RWPE1 (cell line): ENCODE results near the gene KRT33B.
A peak's percentile ranks its signal among the peaks of the same experiment; 100 is the strongest.

Experiments used
- CTCF ChIA-PET: fragments of 350-600 bp; sonication (Branson Sonifier 250); formaldehyde crosslinking; extraction: SDS; loops from one replicate; lab custom pipeline; 2021; lab: Yijun Ruan, JAX
- POLR2A ChIA-PET: fragments of 400-600 bp; formaldehyde crosslinking; extraction: SDS; loops from one replicate; lab custom pipeline; 2020; ENCODE audit warnings: antibody characterized with exemption; ENCODE audit not compliant: low non-redundant PET; lab: Yijun Ruan, JAX
- DNase-seq: peaks from one replicate; pipeline ENCODE4 v3.0.0; 2012; ENCODE audit warnings: low spot score
- H3K27ac ChIP-seq: fragments of 450-650 bp; 2 replicates; pipeline ENCODE4 v1.5.1; 2017
- TF ChIP-seq, protein P1 (sequence below): fragments of 450-650 bp; conservative IDR thresholded peaks from 2 replicates; pipeline ENCODE4 v1.5.1; 2017; ENCODE audit warnings: low read depth, mild to moderate bottlenecking

KRT33B gene

DNA sequence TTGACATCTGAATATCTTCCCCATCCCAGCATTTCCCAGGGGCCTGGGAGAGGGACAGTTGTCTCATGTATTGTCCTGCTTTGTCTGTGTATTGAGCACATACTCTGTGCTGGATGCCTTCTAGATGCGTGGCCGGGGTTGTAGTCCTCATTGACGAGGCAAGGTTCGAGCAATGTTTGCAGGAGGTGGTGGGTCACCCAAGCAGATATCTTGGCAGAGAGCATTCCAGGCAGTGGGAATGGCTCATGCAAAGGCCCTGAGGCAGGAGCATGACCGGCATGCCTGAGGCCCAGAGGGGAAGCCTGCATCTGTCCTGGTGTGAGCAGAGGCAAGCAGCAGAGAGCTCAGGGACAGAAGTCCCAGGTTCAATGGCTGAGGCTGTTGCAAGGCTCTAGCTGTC, 36.5 kb downstream of the KRT33B start:
- TF ChIP-seq, protein P1, sequence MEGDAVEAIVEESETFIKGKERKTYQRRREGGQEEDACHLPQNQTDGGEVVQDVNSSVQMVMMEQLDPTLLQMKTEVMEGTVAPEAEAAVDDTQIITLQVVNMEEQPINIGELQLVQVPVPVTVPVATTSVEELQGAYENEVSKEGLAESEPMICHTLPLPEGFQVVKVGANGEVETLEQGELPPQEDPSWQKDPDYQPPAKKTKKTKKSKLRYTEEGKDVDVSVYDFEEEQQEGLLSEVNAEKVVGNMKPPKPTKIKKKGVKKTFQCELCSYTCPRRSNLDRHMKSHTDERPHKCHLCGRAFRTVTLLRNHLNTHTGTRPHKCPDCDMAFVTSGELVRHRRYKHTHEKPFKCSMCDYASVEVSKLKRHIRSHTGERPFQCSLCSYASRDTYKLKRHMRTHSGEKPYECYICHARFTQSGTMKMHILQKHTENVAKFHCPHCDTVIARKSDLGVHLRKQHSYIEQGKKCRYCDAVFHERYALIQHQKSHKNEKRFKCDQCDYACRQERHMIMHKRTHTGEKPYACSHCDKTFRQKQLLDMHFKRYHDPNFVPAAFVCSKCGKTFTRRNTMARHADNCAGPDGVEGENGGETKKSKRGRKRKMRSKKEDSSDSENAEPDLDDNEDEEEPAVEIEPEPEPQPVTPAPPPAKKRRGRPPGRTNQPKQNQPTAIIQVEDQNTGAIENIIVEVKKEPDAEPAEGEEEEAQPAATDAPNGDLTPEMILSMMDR: no peak
- no peak for DNase-seq
- no peak overlapping the region for H3K27ac ChIP-seq
- POLR2A ChIA-PET: no interaction called here
- CTCF ChIA-PET: interaction anchor here (0.7 kb wide), 1 partner anchor 175 kb away, joined by 3 read pairs; no protein-coding TSS in a partner anchor

DNA sequence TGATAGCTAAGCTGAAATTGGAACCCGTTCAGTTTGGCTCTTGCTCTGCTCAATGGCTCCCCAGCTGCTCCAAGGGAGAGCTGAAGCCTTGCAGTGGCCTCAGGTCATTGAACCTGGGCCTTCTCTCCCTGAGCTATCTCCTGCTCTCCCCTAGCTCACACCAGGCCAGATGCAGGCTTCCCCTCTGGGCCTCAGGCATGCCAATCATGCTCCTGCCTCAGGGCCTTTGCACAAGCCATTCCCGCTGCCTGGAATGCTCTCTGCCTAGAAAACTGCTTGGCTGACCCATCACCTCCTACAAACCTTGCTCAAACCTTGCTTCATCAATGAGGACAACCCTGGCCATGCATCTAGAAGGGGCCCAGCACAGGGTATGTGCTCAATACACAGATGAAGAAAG, 37.4 kb downstream of the KRT33B start:
- POLR2A ChIA-PET: interaction anchor here (0.6 kb wide), 1 partner anchor 42 kb away, joined by 3 read pairs; no protein-coding TSS in a partner anchor
- CTCF ChIA-PET: interaction anchor here (0.7 kb wide), 1 partner anchor 316 kb away, joined by 3 read pairs; no protein-coding TSS in a partner anchor
- H3K27ac ChIP-seq: no peak overlapping the region
- TF ChIP-seq, protein P1: no peak
- no peak for DNase-seq

DNA sequence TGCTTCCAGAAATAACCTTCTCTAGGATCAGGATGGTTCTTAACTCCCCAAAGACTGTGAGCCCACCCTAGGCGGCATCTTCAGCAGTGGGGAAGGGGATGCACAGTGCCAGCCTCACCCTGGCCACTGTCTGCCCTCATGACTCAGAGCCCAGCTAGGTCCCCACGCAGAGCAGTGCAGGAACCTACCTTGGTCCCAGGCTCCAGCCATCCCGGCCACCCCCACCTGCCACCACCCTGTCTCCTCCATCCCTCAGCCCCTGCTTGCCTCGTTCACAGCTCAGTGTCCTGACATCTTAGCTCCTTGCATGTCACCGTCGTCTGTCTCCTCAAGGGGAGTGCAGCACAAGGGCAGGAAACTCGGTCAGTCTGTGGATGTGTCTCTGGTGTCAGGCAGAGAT, 38.0 kb downstream of the KRT33B start:
- TF ChIP-seq, protein P1: no peak
- H3K27ac ChIP-seq: no peak overlapping the region
- ChIA-PET POLR2A (interaction anchor here (0.6 kb wide), 1 partner anchor 42 kb away, joined by 3 read pairs; no protein-coding TSS in a partner anchor), CTCF (interaction anchor here (0.6 kb wide), 1 partner anchor 9 kb away, joined by 3 read pairs; no protein-coding TSS in a partner anchor)
- no peak for DNase-seq

DNA sequence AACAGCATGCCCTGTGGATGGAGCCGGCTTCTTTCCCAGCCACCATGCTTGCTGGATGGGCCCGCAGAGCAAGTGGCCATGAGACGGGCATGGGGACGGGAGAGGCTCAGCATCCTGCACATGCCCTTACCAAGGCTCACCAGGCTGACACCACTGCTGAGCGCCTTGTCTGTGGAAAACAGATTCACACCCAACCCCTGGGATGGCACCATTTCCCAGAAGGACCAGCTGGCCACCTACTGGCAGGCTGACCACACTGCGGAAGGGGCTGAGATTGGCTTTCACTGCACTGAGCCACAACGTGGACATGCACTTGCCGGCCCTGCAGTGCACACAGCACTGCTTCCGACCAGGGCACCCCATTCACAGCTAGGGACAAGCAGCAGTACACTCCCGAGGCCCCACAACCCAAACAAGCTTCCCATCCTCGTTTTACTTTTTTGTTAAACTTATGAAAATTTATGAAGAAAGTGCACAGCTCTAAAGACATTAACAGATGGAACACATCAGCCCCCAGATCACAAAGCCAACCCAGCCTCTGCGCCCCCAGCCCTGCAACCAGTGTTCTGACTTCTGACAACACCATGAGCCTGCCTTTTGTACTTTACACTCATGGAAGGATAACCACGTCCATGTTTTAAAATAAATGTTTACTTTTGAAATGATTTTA, 40.2 kb downstream of the KRT33B start:
- CTCF ChIA-PET: interaction anchor here (0.6 to 1.3 kb wide), 12 partner anchors 10 to 351 kb away, joined by 3 to 7 read pairs (median 3); partner anchors contain the start of genes KRTAP16-1 and KRTAP17-1
- H3K27ac ChIP-seq: no peak overlapping the region
- TF ChIP-seq, protein P1: peak; percentile 73
- POLR2A ChIA-PET: no interaction called here
- peak; percentile 49 for DNase-seq

DNA sequence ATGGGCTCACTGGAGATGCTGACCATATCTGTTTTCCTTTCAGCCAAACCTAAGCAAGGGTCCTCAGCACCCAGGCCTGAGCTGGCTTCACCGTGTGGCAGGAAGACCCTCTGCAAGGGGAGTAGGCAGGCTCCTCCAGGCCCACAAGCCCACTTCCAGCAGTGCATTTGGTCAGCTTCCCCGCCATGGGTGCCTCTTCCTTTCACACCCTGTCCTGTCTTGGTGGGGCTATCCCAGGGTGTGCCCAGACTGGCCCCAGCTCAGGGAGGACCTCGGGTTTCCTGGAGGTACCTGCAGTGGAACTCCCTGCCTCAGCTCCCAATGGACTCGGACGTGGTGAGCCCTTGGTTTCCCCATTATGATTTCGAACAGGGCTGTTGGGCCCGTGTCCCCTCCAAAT, 41.4 kb downstream of the KRT33B start:
- TF ChIP-seq, protein P1: no peak
- no peak for DNase-seq
- CTCF ChIA-PET: interaction anchor here (0.6 to 1.3 kb wide), 5 partner anchors 11 to 545 kb away, joined by 3 to 4 read pairs (median 4); no protein-coding TSS in a partner anchor
- POLR2A ChIA-PET: no interaction called here
- no peak overlapping the region for H3K27ac ChIP-seq

DNA sequence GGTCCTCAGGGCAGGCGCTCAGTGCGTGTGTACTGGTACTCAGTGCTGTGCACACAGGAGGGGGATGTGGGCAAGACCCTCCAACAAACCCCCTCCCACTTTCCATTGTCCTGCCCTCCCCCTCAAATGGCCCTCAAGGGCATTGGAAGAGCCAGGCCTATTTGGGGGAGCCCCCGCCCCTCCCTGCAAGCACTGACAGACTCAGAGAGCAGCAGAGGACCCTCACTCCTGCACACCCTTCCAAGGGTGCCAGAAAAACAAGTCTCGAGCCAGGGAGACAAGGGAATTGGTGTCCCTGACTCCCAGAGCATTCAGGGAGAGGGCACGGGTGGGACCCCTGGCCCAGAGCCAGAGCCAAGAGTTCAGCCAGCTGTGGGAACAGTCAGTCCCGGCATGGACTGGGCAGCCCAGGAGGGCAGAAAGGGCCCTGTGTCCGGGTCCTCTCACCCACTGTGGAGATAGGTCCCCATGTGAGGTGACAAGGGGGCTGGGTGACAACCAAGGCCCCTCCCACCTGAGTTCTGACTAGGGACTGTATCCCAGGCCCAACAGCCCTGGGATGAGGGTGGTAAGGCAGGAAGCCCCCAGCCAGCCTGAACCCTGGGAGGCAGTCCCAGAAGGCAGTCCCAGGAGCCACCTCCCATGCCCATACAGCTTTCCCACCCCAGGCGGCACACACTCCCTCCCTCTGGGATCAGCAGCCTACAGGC, 42.0 kb downstream of the KRT33B start:
- ChIA-PET CTCF (interaction anchor here (0.6 kb wide), 1 partner anchor 532 kb away, joined by 3 read pairs; no protein-coding TSS in a partner anchor), POLR2A (no interaction called here)
- TF ChIP-seq, protein P1: no peak
- peak overlapping the region; percentile 10 for H3K27ac ChIP-seq
- DNase-seq: no peak
